Loucy (cell line): Measurements from ENCODE around the gene PARP8.

ENCODE experiments used
- H2AFZ ChIP-seq: fragments of 200-600 bp; sonication (generic); 2 replicates; pipeline ENCODE4 v1.6.0; 2016; ENCODE audit warnings: antibody characterized with exemption, mild to moderate bottlenecking, low read length, moderate library complexity
- H3F3A ChIP-seq: fragments of 200-600 bp; 2 replicates; pipeline ENCODE4 v1.6.0; 2016; ENCODE audit warnings: antibody characterized with exemption, low read depth, mild to moderate bottlenecking
- H3K27me3 ChIP-seq: fragments of 200-600 bp; sonication (generic); 2 replicates; pipeline ENCODE4 v1.6.1; 2014; ENCODE audit warnings: low read length, mild to moderate bottlenecking; ENCODE audit not compliant: insufficient read depth, poor library complexity, severe bottlenecking
- H3K36me3 ChIP-seq: fragments of 200-600 bp; sonication (generic); 2 replicates; pipeline ENCODE4 v1.6.1; 2016; ENCODE audit warnings: low read length; ENCODE audit not compliant: insufficient read depth
- H3K4me1 ChIP-seq: fragments of 200-600 bp; sonication (generic); 2 replicates; pipeline ENCODE4 v1.5.1; 2014; ENCODE audit warnings: low read length, mild to moderate bottlenecking; ENCODE audit not compliant: insufficient read depth, poor library complexity, severe bottlenecking
- H3K4me2 ChIP-seq: fragments of 200-600 bp; sonication (generic); 2 replicates; pipeline ENCODE4 v1.6.0; 2014; ENCODE audit warnings: antibody characterized with exemption, low read length, low read depth, mild to moderate bottlenecking; ENCODE audit not compliant: poor library complexity, severe bottlenecking
- H3K4me3 ChIP-seq: fragments of 200-600 bp; sonication (generic); 2 replicates; pipeline ENCODE4 v1.5.1; 2014; ENCODE audit warnings: low read length, mild to moderate bottlenecking, mixed read lengths; ENCODE audit not compliant: poor library complexity, severe bottlenecking
- H3K79me2 ChIP-seq: fragments of 200-600 bp; sonication (generic); 2 replicates; pipeline ENCODE4 v1.6.1; 2014; ENCODE audit warnings: low read length; ENCODE audit not compliant: insufficient read depth
- H3K9ac ChIP-seq: fragments of 200-600 bp; sonication (generic); 2 replicates; pipeline ENCODE4 v1.6.0; 2014; ENCODE audit warnings: mild to moderate bottlenecking, low read depth, low read length, moderate library complexity; ENCODE audit not compliant: poor library complexity, severe bottlenecking
- H3K9me2 ChIP-seq: fragments of 200-600 bp; sonication (generic); replicated peaks from 2 replicates; pipeline ENCODE4 v1.6.1; 2016; ENCODE audit warnings: low read depth, low read length, mixed read lengths
- H3K9me3 ChIP-seq: fragments of 200-600 bp; sonication (generic); 2 replicates; pipeline ENCODE4 v1.6.1; 2014; ENCODE audit warnings: mild to moderate bottlenecking, antibody characterized with exemption, low read length, low read depth; ENCODE audit not compliant: insufficient read depth
- H4K20me1 ChIP-seq: fragments of 200-600 bp; sonication (generic); 2 replicates; pipeline ENCODE4 v1.6.0; 2014; ENCODE audit warnings: antibody characterized with exemption, low read length, mild to moderate bottlenecking; ENCODE audit not compliant: insufficient read depth, poor library complexity, severe bottlenecking
- EZH2phosphoT487 ChIP-seq: fragments of 200-600 bp; IDR thresholded peaks from 2 replicates; pipeline ENCODE4 v1.6.1; 2018; ENCODE audit warnings: antibody characterized with exemption, mild to moderate bottlenecking, moderate library complexity, borderline replicate concordance
- TF ChIP-seq, protein P1 (sequence below): fragments of 200-600 bp; sonication (generic); conservative IDR thresholded peaks from 2 replicates; pipeline ENCODE4 v1.5.1; 2014; ENCODE audit warnings: mild to moderate bottlenecking, antibody characterized with exemption, low read length

The PARP8 gene

DNA sequence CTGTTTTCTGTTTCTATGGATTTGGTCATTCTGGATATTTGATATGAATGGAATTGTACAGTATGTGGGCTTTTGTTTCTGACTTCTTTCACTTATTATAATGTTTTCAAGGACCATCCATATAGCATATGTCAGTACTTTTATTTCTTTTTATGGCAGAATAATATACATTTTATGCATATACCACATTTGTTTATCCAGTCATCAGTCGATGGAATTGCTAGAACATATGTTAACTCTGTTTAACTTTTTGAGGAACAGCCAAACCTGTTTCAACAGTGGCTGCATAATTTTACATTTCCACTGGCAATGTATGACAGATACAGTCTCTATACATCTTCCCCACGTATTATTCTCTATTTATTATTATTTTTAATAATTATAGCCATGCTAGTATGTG, 131.6 kb downstream of the PARP8 start:
- Histone ChIP-seq H3K4me1 (no peaks in the 10 kb centered on the region), H3K4me3 (no peak overlapping the region), H3F3A (no peaks in the 10 kb centered on the region), H3K9ac (no peak overlapping the region), H3K79me2 (no peaks in the 10 kb centered on the region), H3K4me2 (no peak overlapping the region), H3K9me2 (no peaks in the 10 kb centered on the region), H4K20me1 (no peaks in the 10 kb centered on the region), H3K9me3 (no peaks in the 10 kb centered on the region; the same call in 1 of the 2 replicates), H3K27me3 (no peaks in the 10 kb centered on the region), H2AFZ (no peak overlapping the region), H3K36me3 (peaks cover 13% of the 10 kb centered on the region; the same call in 1 of the 2 replicates)
- TF ChIP-seq EZH2phosphoT487, result no peak
- TF ChIP-seq, protein P1, sequence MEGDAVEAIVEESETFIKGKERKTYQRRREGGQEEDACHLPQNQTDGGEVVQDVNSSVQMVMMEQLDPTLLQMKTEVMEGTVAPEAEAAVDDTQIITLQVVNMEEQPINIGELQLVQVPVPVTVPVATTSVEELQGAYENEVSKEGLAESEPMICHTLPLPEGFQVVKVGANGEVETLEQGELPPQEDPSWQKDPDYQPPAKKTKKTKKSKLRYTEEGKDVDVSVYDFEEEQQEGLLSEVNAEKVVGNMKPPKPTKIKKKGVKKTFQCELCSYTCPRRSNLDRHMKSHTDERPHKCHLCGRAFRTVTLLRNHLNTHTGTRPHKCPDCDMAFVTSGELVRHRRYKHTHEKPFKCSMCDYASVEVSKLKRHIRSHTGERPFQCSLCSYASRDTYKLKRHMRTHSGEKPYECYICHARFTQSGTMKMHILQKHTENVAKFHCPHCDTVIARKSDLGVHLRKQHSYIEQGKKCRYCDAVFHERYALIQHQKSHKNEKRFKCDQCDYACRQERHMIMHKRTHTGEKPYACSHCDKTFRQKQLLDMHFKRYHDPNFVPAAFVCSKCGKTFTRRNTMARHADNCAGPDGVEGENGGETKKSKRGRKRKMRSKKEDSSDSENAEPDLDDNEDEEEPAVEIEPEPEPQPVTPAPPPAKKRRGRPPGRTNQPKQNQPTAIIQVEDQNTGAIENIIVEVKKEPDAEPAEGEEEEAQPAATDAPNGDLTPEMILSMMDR, result no peak

DNA sequence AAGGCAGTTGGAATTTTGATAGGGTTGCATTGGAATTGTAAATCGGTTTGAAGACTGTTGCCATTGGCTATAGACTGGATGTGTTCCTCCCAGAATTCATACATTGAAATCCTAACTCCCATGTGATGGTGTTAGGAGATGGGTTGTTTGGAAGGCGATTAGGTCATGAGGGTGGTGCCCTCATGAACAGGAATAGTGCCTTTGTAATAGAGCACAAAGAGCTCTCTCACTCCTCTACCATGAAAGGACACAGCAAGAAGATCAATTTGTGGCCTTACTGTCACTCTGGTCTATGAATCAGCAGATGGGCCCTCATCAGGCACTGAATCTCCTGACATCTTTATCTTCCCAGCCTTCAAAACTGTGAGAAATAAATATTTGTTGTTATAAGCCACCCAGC, 133.2 kb downstream of the PARP8 start:
- no peak for TF ChIP-seq EZH2phosphoT487
- TF ChIP-seq, protein P1, result no peak
- Histone ChIP-seq H3K4me3 (no peak overlapping the region), H3K9ac (no peak overlapping the region), H3K4me1 (no peaks in the 10 kb centered on the region), H3K4me2 (no peak overlapping the region), H3F3A (no peaks in the 10 kb centered on the region), H2AFZ (no peak overlapping the region), H3K9me3 (no peaks in the 10 kb centered on the region; the same call in 1 of the 2 replicates), H3K36me3 (peaks cover 12% of the 10 kb centered on the region; the same call in 1 of the 2 replicates), H4K20me1 (no peaks in the 10 kb centered on the region), H3K79me2 (no peaks in the 10 kb centered on the region), H3K27me3 (no peaks in the 10 kb centered on the region), H3K9me2 (no peaks in the 10 kb centered on the region)

DNA sequence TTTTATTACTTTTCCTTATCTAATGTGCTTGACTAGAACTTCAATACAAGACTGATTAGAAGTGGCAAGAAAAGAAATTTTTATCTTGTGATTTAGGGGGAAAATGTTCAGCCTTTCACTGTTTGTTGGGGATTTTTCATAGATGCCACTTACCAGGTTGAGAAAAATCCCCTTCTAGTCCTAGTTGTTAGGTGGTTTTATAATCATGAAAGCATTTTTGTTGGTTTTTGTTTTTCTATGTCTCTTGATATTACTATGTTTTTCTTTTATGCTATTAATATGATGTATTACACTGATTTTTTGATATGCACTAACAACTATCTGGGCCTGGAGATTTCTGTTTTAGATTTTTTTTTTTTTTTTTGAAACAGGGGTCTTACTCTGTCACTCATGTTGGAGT, 134.0 kb downstream of the PARP8 start:
- H3K9me2 ChIP-seq, result no peaks in the 10 kb centered on the region
- no peak overlapping the region for H2AFZ ChIP-seq
- no peaks in the 10 kb centered on the region for H3K4me1 ChIP-seq
- H3K36me3 ChIP-seq, result 0 out of 2 replicates have a peak, but pooled peaks cover 6% of the 10 kb centered on the region
- no peak overlapping the region for H3K9ac ChIP-seq
- no peaks in the 10 kb centered on the region; the same call in 1 of the 2 replicates for H3K9me3 ChIP-seq
- no peaks in the 10 kb centered on the region for H3F3A ChIP-seq
- no peaks in the 10 kb centered on the region for H3K79me2 ChIP-seq
- TF ChIP-seq, protein P1, result no peak
- no peak for TF ChIP-seq EZH2phosphoT487
- H3K27me3 ChIP-seq, result no peaks in the 10 kb centered on the region
- H4K20me1 ChIP-seq, result no peaks in the 10 kb centered on the region
- no peak overlapping the region for H3K4me3 ChIP-seq
- no peak overlapping the region for H3K4me2 ChIP-seq
